Skeletal muscle satellite cell (primary cell): ENCODE results near the gene NEDD9.

Experiments
- H3K27me3 ChIP-seq: 2 replicates; pipeline ENCODE4 v1.7.0; 2013; ENCODE audit warnings: low read length; ENCODE audit not compliant: control insufficient read depth, insufficient read depth
- H3K36me3 ChIP-seq: 2 replicates; pipeline ENCODE4 v1.7.0; 2013; ENCODE audit warnings: mild to moderate bottlenecking, control low read depth, low read length; ENCODE audit not compliant: insufficient read depth
- H3K4me1 ChIP-seq: 2 replicates; pipeline ENCODE4 v1.7.0; 2013; ENCODE audit warnings: low read length; ENCODE audit not compliant: control insufficient read depth, insufficient read depth
- H3K4me2 ChIP-seq: 2 replicates; pipeline ENCODE4 v1.7.0; 2013; ENCODE audit warnings: mild to moderate bottlenecking, low read length
- H3K4me3 ChIP-seq: 2 replicates; pipeline ENCODE4 v1.7.0; 2013; ENCODE audit warnings: low read length
- H3K9ac ChIP-seq: 2 replicates; pipeline ENCODE4 v1.7.0; 2013; ENCODE audit warnings: mild to moderate bottlenecking, low read depth, low read length, moderate library complexity
- H3K9me3 ChIP-seq: replicated peaks from 2 replicates; pipeline ENCODE4 v1.7.0; 2013; ENCODE audit warnings: mild to moderate bottlenecking, control low read depth, low read length

The NEDD9 gene

DNA sequence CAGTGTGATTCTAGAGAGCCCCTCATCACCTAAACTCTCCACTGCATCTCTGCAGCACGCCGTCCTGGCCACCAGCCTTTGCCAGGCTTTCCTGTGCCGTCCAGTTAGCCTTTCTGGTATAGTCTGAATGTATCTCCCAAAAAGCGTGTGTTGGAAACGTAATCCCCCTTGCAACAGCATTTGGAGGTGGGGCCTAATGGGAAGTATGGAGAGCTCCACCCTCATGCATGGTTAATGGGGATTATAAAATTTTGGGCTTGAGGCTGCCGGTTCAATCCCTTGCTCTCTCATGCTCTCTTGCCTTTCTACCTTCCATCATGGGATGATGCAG is 53.4 kb downstream of the NEDD9 start:
- peaks cover 6% of the 10 kb centered on the region for H3K36me3 ChIP-seq
- no peak overlapping the region for H3K4me2 ChIP-seq
- no peak overlapping the region for H3K4me3 ChIP-seq
- no peaks in the 10 kb centered on the region for H3K27me3 ChIP-seq
- H3K4me1 ChIP-seq: peaks cover 9% of the 10 kb centered on the region
- no peaks in the 10 kb centered on the region for H3K9me3 ChIP-seq
- H3K9ac ChIP-seq: no peak overlapping the region

DNA sequence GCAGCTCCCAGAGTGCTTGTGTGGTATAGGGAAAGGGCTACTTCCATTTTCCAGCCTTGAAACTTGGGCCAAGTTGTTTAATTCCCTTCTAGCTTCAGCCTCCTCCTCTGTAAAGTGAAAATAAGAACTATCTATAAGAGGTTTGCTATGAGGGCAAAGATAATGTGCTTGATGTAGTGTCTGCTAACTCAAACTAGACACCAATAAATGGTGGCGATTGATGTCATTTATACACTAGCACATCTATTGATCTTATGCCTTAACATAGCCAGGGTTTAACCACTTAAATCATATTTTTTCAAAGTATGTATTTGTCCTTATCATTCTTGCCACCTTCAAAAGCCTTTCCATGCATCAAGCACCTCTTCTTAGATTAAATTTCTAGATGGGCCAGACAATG is 55.2 kb downstream of the NEDD9 start:
- Histone ChIP-seq H3K36me3 (no peaks in the 10 kb centered on the region), H3K4me2 (no peak overlapping the region), H3K9me3 (no peaks in the 10 kb centered on the region), H3K4me3 (no peak overlapping the region), H3K9ac (no peak overlapping the region), H3K27me3 (no peaks in the 10 kb centered on the region), H3K4me1 (peaks cover 9% of the 10 kb centered on the region)

GRCh38 chr6:11174242-11174611 is 58.2 kb downstream of the NEDD9 start:
- Histone ChIP-seq H3K9me3 (no peaks in the 10 kb centered on the region), H3K9ac (no peak overlapping the region), H3K36me3 (no peaks in the 10 kb centered on the region), H3K4me1 (no peaks in the 10 kb centered on the region), H3K4me2 (no peak overlapping the region), H3K4me3 (no peak overlapping the region), H3K27me3 (no peaks in the 10 kb centered on the region)

GRCh38 chr6:11172501-11173327 is 59.8 kb downstream of the NEDD9 start:
- H3K4me1 ChIP-seq: no peaks in the 10 kb centered on the region
- no peaks in the 10 kb centered on the region for H3K27me3 ChIP-seq
- no peak overlapping the region for H3K4me2 ChIP-seq
- H3K4me3 ChIP-seq: no peak overlapping the region
- H3K36me3 ChIP-seq: no peaks in the 10 kb centered on the region
- H3K9me3 ChIP-seq: no peaks in the 10 kb centered on the region
- H3K9ac ChIP-seq: no peak overlapping the region

DNA sequence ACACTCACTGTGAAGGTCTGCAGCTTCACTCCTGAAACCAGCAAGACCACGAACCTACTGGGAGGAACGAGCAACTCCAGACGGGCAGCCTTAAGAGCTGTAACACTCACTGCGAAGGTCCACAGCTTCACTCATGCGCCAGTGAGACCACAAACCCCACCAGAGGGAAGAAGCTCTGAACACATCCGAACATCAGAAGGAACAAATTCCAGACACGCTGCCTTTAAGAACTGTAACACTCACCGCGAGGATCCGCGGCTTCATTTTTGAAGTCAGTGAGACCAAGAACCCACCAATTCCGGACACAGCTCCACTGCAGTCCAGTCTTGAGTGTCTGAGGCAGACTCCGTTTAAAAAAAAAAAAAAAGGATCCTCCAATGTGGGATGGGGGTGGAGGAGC is 60.5 kb downstream of the NEDD9 start:
- Histone ChIP-seq H3K27me3 (no peaks in the 10 kb centered on the region), H3K36me3 (no peaks in the 10 kb centered on the region), H3K9me3 (no peaks in the 10 kb centered on the region), H3K9ac (no peak overlapping the region), H3K4me3 (no peak overlapping the region), H3K4me1 (no peaks in the 10 kb centered on the region), H3K4me2 (no peak overlapping the region)

DNA sequence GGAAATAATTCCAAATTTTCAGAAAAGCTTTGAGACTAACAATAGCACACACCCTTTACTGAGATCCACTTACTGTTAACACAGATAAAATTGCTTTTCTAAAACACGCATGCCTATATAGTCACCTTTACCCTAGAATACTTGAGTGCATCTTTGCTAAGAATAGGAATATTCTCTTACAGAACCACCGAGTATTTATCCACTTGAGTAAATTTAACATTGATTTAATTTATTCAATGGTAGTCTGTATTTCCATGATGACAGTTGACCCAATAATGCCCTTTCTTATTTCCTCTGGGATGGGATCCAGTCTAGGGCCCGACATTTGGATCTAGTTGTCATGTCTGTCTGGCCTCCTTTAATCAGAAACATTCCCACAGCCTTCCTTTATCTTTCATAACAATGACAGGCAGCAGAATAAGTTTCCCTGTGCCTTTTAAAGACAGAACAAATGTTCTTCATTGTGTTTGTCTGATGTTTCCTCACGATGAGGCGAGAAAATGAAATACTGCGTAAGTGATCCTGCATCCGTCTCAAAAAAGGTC is 64.3 kb downstream of the NEDD9 start:
- Histone ChIP-seq H3K9ac (no peak overlapping the region), H3K4me1 (no peaks in the 10 kb centered on the region), H3K4me3 (no peak overlapping the region), H3K36me3 (no peaks in the 10 kb centered on the region), H3K4me2 (no peak overlapping the region), H3K9me3 (no peaks in the 10 kb centered on the region), H3K27me3 (no peaks in the 10 kb centered on the region)

- no peak overlapping the region for H3K4me3 ChIP-seq
- H3K36me3 ChIP-seq: no peaks in the 10 kb centered on the region
Observed at GRCh38 chr6:11166948-11167347, 65.5 kb downstream of the NEDD9 start.

GRCh38 chr6:11164717-11165646 is 67.5 kb downstream of the NEDD9 start:
- Histone ChIP-seq H3K27me3 (no peaks in the 10 kb centered on the region), H3K4me1 (peaks cover 16% of the 10 kb centered on the region), H3K9ac (no peak overlapping the region), H3K4me2 (no peak overlapping the region), H3K4me3 (no peak overlapping the region), H3K36me3 (no peaks in the 10 kb centered on the region), H3K9me3 (peaks cover 2% of the 10 kb centered on the region)

More at GRCh38 chr6:11166948-11167347, 65.5 kb downstream of the NEDD9 start:
- peaks cover under 1% of the 10 kb centered on the region for H3K4me1 ChIP-seq
- H3K27me3 ChIP-seq: no peaks in the 10 kb centered on the region
- H3K4me2 ChIP-seq: no peak overlapping the region
- no peaks in the 10 kb centered on the region for H3K9me3 ChIP-seq
- H3K9ac ChIP-seq: no peak overlapping the region

DNA sequence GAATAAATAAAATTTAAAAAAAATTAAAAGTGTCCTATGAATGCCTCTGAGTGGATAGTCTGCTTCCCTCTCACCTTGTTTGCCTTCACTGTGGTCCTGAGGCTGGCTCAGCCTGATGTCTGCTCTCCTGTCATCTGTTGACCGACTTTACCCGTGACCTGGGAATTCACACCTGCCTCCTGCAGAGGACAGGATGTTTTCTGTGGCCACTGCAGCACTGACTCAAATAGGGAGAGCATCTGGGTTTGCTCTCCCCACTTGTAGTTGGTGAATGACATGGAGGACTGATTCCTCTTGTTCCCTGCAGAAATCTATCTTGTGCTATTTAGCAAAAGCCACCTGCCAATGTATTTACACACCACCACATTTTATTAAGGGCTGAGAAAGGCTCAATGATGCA is 68.5 kb downstream of the NEDD9 start:
- Histone ChIP-seq H3K27me3 (no peaks in the 10 kb centered on the region), H3K9ac (no peak overlapping the region), H3K4me3 (no peak overlapping the region)

GRCh38 chr6:11162262-11162661 is 70.2 kb downstream of the NEDD9 start:
- H3K4me3 ChIP-seq: no peak overlapping the region
- peaks cover 16% of the 10 kb centered on the region for H3K4me1 ChIP-seq
- no peaks in the 10 kb centered on the region for H3K27me3 ChIP-seq
- peaks cover 8% of the 10 kb centered on the region for H3K9me3 ChIP-seq
- H3K9ac ChIP-seq: no peak overlapping the region
- no peak overlapping the region for H3K4me2 ChIP-seq
- H3K36me3 ChIP-seq: no peaks in the 10 kb centered on the region

More for the DNA sequence above, 68.5 kb downstream of the NEDD9 start:
- H3K4me2 ChIP-seq: no peak overlapping the region
- H3K9me3 ChIP-seq: peaks cover 8% of the 10 kb centered on the region
- no peaks in the 10 kb centered on the region for H3K36me3 ChIP-seq
- peaks cover 16% of the 10 kb centered on the region for H3K4me1 ChIP-seq

- peak overlapping the region; percentile 58 for H3K4me2 ChIP-seq
- H3K36me3 ChIP-seq: no peaks in the 10 kb centered on the region
- no peaks in the 10 kb centered on the region for H3K27me3 ChIP-seq
- H3K4me3 ChIP-seq: no peak overlapping the region
- peaks cover 16% of the 10 kb centered on the region for H3K4me1 ChIP-seq
- peaks cover 8% of the 10 kb centered on the region for H3K9me3 ChIP-seq
- no peak overlapping the region for H3K9ac ChIP-seq
Observed at GRCh38 chr6:11161031-11161956, 71.2 kb downstream of the NEDD9 start.
